Activated CD8-positive, alpha-beta memory T cell treated with anti-CD3 and anti-CD28 coated beads, Interleukin-2, amount 50 U/mL, for 48 hours (primary cell): Measurements from ENCODE around the gene MESD.

Experiments
- DNase-seq: peaks from one replicate; pipeline ENCODE4 v3.0.0-alpha.2; 2020

MESD gene

DNA sequence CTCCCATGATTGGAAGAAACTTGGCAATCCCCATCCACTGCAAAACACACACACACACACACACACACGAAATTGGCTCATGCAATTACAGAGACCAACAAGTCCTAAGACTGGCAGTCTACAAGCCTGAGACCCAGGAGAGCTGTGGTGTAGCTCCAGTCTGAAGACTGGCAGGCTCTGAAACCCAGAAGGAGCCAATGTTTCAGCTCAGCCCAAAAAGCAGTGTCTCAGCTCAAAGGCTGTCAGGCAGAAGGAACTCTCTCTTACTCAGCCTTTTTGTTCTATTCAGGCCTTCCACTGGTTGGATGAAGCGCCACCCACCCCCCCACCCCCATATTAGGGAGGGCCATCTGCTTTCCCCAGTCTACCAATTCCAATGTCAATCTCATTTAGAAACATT is 32.1 kb downstream of the MESD start:
- DNase-seq = peak; percentile 36

DNA sequence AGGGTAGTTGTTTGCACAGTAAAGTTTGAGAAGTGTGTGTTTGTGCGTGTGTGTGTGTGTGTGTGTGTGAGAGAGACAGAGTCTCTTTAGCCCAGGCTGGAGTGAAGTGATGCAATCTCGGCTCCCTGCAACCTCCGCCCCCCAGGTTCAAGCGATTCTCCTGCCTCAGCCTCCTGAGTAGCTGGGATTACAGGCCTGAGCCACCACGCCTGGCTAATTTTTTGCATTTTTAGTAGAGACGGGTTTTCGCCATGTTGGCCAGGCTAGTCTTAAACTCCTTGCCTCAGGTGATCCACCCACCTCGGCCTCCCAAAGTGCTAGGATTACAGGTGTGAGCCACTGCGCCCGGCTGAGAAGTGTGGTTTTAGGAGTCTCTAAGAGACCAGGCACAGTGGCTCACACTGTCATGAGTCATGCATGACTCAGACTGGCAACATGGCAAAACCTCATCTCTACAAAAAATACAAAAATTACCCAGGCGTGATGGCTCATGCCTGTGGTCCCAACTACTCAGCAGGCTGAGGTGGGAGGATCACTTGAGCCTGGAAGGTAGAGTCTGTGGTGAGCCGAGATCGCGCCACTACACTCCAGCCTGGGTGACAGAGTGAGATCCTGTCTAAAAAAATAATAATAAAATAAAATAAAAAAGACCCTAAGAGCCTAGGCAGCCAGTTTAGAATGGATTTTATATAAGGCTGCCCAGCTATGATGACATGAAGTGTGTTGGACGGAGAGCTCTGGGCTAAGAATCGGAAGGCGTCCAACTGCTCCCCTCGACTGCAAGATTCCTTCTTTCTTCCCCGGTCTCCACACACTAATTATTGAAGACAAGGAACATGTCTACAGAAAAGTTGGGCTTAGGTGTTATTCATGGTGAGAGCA is 33.8 kb downstream of the MESD start:
- DNase-seq = peak; percentile 70

DNA sequence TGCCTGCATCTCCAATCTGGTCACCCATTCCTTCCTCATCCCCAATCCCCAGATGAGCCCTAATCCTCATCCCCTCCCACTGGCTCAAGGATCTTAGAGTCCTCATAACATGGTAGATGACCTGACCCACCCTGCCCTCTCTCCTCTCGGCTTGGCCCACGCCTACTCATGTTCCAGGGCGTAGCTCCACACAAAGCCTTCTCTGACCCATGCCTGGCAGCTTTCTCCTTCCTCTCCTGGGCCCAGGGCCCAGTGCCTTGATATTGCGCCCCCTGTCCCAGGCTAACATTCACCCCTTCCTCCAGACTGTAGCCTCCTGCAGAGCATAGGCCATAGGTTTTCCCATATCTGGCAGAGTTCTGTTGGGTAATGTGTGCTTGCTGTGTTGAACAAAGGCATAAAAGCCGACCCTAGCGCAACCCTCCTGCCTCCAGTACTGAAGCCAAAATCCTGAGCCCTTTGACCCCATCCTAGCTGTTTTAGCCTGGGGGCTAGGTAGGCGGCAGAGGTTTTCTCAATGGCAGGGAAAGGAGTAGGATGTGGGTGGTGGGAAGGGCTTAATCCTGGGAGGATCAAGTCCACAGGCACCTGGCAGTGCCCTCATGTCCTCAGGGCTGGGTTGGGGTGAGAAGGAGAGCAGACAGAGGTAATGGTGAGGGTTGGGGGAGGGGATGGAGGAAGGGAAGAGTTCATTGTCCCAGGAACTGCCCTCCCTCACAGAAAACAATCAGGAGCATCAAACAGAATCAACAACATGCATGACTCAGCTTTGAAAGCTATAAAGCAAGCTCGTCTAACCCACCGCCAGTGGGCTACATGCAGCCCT is 35.5 kb downstream of the MESD start:
- DNase-seq = no peak

DNA sequence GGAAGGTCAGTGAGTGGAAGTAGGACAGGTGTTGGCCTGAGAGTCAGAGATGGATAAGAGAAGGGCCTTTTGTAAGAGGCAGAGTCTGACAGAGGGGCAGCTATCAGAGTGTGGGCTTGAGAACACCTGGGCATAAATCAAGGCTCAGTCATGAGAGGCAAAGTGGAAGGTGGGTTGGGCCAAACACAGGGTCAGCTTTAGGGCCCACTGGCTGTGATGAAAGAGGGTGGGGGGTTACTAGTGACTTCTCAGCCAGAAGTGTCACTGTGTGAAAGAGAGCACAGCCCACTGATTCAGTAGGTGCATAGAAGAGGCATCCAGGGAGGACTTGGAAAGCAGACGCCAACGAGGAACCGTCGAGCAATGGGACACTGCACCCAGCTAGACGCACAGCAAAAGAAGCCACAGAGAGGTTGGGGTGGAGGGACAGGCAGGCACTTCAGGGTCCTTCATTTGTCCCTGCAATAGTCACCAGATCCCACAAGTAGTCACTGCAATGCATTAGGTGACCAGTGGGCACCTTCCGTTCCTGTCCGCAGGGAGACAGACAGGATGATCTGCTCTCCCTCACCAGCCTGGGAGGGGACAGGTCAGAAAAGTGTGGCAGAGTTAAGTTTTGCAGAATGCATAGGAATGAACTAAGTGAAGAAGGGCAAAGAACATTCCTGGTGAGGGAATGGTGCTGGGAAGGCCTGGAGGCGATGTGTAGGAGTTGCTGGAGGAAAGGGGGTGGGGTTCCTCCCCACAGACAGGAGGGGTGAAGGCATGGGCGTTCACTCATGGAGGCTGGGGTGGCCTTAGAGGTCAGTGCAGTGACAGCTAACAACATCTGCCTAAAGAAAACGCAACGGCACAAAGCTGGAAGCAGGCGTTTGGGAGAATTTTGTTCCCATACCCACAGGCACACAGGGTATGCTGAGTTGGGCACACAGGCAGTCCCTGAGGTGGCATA is 36.3 kb downstream of the MESD start:
- peak; percentile 20 for DNase-seq

DNA sequence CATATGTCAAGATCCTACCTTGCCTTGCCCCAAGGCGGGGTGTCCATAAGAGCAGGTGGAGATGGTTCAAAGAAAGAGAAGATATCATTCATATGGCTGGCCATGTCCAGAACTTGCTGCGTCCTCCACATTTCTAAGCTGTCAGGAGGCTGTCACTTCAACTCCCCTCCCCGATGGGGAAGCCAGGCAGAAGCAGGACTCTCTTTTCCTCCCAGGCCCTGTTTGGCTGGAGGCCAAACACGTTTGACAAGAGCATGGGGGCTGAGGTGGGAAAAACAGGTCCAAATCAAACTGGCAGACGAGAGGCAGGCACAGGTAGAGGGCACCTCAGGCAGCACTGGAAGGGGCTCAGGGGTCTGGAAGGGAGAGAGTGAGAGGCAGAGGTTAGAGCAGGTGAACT is 37.7 kb downstream of the MESD start:
- no peak for DNase-seq

DNA sequence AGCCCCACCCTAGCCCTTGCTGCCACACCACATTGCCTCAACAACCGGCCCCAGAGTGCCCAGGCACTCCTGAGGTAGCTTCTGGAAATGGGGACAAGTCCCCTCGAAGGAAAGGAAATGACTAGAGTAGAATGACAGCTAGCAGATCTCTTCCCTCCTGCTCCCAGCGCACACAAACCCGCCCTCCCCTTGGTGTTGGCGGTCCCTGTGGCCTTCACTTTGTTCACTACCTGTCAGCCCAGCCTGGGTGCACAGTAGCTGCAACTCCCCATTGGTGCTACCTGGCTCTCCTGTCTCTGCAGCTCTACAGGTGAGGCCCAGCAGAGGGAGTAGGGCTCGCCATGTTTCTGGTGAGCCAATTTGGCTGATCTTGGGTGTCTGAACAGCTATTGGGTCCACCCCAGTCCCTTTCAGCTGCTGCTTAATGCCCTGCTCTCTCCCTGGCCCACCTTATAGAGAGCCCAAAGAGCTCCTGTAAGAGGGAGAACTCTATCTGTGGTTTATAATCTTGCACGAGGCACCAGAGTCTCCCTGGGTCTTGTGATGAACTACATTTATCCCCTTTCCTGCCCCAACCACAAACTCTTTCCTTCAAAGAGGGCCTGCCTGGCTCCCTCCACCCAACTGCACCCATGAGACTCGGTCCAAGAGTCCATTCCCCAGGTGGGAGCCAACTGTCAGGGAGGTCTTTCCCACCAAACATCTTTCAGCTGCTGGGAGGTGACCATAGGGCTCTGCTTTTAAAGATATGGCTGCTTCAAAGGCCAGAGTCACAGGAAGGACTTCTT is 39.1 kb downstream of the MESD start:
- DNase-seq = no peak

DNA sequence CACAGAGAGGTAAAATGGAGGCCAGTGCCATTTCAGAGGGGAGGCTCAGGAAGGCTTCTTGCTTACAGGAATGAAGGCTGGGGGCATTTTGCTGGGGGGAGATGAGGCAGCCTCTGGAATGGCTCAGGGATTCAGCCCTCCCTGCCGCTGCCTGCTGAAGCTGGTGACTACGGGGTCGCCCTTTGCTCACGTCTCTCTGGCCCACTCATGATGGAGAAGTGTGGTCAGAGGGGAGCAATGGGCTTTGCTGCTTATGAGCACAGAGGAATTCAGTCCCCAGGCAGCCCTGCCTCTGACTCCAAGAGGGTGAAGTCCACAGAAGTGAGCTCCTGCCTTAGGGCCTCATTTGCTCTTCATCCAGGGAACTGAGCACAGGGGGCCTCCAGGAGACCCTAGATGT is 39.9 kb downstream of the MESD start:
- no peak for DNase-seq

DNA sequence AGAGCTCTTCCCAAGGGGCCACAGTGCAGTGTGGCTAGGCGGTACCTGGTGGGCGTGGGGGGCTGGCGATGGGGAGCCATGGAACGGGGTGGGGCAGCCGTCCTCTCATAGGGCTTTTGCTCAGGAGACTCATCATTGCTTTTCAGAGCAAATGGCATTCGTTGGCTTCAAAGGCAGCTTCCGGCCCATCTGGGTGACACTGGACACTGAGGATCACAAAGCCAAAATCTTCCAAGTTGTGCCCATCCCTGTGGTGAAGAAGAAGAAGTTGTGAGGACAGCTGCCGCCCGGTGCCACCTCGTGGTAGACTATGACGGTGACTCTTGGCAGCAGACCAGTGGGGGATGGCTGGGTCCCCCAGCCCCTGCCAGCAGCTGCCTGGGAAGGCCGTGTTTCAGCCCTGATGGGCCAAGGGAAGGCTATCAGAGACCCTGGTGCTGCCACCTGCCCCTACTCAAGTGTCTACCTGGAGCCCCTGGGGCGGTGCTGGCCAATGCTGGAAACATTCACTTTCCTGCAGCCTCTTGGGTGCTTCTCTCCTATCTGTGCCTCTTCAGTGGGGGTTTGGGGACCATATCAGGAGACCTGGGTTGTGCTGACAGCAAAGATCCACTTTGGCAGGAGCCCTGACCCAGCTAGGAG is 40.8 kb downstream of the MESD start:
- DNase-seq = no peak

DNA sequence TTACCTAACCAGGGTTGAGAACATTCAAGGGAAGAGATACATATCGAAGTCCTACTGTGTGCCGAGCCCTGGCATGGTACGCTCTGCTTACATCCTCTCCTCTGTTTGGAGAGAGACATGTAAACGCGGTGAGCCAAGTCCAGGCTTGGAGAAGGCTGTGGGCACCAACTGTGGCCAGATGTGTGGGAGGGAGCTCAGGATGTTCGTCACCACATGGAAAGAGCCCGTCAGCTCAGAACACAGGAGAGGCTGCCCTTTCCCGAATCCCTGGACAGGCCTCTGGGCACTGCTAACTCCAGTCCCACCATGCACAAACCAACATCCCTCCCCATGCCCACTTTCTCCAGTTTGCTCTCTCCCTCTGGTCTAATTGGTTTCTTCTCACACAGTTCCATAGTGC is 43.0 kb downstream of the MESD start:
- DNase-seq = no peak

DNA sequence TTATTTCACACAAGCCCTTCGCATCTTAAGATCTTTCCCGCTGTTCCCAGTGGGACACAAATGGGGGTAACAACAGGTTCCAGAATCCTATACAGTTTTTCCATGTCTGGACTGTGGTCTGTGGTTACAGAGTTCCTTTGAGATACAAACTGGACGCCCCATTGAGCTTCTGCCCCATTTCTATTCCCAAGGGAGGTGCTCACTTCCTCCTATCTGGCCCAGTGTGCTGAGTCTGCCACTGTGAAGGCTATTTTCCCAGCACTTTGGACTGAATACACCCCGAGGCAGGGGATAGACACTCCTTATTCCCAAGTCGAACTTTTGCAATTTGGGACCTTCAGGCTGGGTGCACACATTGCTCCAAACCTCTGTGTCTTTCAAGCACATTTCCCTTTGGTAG is 44.0 kb downstream of the MESD start:
- no peak for DNase-seq

DNA sequence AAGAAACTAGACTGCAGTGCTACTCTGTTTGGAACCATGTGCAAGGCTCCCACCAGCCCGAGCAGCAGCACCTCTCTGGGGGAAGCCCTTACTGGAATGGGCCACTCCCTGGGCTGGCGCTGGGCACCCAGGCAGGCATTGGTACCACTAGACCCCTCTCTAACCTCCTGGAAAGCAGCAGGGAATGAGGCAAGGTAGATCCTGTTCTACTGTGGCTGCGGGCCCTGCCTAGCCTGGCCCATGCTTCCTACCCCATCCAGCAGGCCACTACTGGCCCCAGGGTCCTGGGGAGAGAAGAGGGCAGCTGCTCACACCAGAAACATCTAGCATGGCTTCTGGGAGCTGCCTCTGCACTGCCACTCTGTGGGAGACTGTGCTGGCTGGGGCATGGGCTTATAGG is 44.8 kb downstream of the MESD start:
- no peak for DNase-seq

DNA sequence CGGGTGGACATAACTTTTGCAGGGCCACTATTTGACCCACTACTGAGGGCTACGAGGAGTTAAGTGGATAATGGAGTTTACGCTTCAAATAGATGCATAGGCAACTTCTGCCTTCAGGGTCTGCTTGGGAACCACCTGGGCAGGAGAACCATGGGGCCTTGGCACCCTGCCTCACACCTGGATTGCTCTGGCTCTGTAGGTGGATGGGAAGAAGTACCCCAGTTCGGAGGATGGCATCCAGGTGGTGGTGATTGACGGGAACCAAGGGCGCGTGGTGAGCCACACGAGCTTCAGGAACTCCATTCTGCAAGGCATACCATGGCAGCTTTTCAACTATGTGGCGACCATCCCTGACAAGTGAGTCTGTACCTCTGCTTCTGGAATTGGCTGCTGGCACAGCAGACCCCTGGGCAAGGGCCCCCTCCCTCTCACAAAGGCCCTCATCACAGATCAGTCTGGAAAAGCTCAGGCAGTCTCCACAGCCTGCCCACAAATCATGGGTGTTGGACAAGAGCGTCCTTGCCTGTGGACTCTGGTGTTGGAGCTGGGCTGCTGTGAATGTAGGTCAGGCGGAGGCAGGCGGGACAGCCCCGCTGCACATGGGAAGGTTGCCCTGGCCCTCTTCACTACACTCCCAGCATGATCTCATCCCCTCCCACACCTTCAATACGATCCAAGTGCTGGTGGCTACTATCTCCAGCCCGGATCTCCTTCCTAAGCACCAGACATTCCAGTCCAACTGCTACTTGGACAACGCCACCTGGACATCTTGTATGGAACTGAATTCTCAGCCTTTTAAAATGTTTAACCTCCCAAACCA is 46.7 kb downstream of the MESD start:
- no peak for DNase-seq

DNA sequence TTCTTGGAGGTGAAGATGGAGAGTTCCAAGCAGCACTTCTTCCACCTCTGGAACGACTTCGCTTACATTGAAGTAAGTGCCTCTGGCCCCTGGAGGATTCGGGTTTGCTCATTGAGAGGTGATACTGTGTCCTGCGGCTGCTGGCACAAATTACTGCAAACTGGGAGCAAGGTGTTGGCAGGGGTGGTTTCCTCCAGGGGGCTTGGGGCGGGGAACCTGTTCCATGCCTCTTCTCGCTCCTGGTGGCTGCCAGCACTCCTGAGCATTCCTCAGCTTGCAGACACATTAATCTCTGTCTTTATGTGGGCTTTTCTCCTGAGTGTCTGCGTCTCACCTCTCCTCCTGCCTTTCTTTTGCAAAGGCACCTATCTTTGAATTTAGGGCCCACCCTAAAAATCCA is 47.4 kb downstream of the MESD start:
- DNase-seq = no peak

DNA sequence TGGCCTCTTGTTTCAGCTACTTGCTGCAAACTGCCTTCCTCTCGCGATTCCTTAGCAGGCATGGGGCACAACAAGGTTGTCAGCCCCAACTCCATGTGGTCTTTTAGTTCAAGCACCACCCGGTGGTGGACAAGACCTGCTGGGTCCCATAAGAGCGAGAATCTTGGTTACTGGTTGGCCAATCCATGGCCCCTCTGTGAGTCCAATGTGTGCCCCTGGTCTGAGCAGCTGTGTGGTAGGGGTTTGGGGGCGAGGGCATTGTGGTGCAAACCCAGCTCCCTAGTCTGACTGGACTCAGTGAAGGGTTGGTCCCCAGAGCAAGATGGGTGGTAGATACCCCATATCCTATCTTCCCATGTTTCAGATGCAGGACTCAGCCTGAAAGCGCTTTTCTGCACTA is 48.8 kb downstream of the MESD start:
- DNase-seq = no peak

DNA sequence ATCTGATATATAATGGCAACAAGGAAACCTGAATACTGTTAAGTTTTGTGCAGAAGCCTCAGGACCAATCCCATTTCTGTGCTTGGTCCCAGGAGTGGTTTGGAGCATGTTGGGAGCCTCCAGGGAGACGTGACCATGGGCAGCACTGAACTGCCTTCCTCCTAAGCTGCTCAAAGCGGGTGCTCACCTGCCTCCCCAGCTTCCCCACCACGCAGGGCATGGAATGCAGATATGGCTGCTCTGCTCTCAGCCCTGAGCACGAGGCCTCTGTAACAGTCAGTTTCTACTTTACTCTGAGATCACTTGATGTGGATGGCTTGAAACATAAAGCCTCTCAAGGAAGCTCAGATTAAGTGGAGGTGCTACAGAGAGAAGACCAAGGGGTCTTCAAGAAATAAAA is 49.3 kb downstream of the MESD start:
- no peak for DNase-seq

DNA sequence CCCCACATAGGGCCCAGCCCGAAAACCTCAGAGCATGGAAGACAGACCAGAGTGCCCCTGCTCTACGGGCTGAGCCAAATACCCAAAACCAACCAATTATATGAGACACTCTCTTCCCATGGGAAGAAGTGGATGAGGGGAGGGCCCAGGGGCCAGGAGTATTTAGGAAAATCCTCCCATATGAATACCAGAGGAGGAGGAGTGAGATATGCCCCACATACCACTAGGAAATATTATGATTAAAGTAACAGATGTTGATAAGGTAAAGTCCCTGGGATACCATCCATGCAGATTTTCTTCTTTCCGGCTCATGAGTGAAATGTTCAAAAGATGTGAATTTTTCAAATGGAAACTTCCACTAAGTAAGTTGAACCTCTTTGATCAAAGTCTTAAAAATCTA is 50.4 kb downstream of the MESD start:
- DNase-seq = no peak

DNA sequence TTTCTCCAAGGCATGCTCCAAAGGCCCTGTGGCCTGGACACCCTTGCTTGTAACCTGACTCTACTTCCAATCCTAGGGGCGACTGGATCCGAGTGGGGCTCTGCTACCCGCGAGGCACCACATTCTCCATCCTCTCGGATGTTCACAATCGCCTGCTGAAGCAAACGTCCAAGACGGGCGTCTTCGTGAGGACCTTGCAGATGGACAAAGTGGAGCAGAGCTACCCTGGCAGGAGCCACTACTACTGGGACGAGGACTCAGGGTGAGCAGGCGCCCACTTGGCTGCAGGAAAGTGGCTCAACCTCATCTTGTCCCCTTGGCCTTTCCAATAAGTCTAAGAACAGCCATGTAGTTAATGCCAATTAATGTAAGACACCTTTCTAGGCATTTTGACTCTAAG is 51.9 kb downstream of the MESD start:
- no peak for DNase-seq

DNA sequence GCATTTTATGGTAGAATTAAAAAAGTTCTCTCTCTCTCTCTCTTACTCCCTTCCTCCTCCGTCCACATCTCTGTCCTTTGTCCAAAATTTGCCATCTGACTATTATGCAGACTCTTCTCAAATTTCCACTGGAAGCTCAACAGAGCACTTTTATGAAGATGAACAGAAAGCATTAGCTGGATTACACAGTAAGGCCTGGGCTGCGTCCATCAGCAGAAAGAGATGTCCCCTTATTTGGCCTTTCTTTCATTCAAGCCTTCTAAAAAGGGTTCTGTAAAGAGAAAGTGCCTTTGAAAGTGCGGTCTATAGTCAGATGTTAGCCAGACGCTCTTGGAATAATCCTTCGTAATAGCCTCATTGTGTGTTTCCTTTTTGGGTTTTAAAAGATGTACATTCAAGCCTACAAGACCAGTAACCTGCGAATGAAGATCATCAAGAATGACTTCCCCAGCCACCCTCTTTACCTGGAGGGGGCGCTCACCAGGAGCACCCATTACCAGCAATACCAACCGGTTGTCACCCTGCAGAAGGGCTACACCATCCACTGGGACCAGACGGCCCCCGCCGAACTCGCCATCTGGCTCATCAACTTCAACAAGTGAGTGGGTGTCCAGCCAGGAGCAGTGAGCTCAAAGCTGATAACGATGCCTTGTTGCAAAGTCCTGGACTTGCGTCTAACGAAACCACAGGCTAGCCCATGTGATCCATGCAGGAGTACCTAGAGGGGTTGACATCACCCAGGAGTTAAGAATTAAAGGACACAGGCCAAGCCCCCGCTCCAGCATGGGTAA is 53.1 kb downstream of the MESD start:
- DNase-seq = no peak

DNA sequence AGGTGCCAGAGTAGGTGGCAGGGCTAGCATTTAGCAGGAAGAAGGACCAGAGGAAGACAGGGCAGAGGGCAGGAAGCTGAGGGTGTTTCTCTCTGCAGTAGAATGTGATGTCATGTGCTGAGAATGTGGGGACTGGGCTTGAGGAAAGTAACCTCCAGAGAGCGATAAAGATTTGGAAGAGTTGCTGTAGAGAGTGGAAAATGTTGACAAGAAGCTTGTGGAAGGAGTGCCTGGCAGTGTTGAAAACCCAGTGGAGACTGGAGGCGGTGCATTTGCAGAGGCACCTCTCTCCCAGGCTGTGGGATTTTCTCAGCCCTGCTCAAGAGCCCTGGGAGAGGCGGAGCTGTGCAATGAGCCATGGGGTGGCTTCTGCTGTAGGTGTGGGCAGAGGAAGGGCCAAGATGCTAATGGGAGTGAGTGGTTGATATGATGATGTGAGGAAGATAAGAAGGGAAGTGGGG is 54.8 kb downstream of the MESD start:
- no peak for DNase-seq

DNA sequence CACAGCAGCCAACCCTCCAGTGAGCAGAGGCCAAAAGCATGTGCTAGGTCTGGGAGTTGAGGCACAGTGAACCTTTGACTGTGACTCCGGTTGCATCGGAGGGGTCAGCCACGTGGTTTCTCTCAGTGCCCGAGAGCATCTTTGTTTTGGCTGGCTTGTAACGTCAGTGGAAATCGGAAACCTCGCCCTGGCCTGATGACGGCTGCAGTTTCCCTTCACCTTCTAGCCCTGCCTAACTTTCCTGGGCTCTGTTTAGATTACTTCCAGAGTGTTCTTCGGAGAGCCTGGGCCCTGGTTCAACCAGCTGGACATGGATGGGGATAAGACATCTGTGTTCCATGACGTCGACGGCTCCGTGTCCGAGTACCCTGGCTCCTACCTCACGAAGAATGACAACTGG is 56.6 kb downstream of the MESD start:
- no peak for DNase-seq
